Tibial artery (tissue), 4 donors: ENCODE data around the gene GALNT2.

Experiments used
- DNase-seq, 2 donors: peaks; one replicate each; pipeline ENCODE4 v3.0.0-alpha.2; 2019
- H3K27ac ChIP-seq, 2 donors: fragments of 200-600 bp; sonication (generic) in 1 of 2; 1 replicate in 1 of 2; 2 replicates in 1 of 2; pipeline ENCODE4 v1.5.1; 2018 to 2019; ENCODE audit warnings: mild to moderate bottlenecking in 1 of 2
- H3K27me3 ChIP-seq, 2 donors: fragments of 200-600 bp; sonication (generic) in 1 of 2; one replicate each; pipeline versions ENCODE4 v1.5.1 to v1.6.0; 2016 to 2019
- H3K36me3 ChIP-seq, 3 donors: fragments of 200-600 bp; sonication (generic) in 2 of 3; one replicate each; pipeline ENCODE4 v1.5.1; 2016 to 2019; ENCODE audit warnings: mild to moderate bottlenecking in 2 of 3
- H3K4me1 ChIP-seq, 4 donors: fragments of 200-600 bp; sonication (generic) in 2 of 4; 1 replicate in 3 of 4; 2 replicates in 1 of 4; pipeline ENCODE4 v1.5.1; 2016 to 2019
- H3K4me3 ChIP-seq, 2 donors: fragments of 200-600 bp; sonication (generic) in 1 of 2; 1 replicate in 1 of 2; 2 replicates in 1 of 2; pipeline ENCODE4 v1.5.1; 2018 to 2019; ENCODE audit warnings: mild to moderate bottlenecking in 2 of 2
- H3K9me3 ChIP-seq, 3 donors: fragments of 200-600 bp; sonication (generic) in 1 of 3; one replicate each; pipeline ENCODE4 v1.5.1; 2016 to 2019
- intact Hi-C: fragments of 100-400 bp; cut with DNase I; formaldehyde crosslinking; loops from one replicate; pipeline ENCODE4 v1.15.0; 2023; ENCODE audit warnings: low total_unique reads
- TF ChIP-seq, protein P1 (sequence below), 2 experiments: fragments of 200-600 bp in 1 of 2; fragments of 450-650 bp in 1 of 2; IDR thresholded peaks; one replicate each; pipeline ENCODE4 v1.5.1; 2017 to 2019; ENCODE audit warnings: antibody characterized with exemption in 2 of 2, mild to moderate bottlenecking in 1 of 2, moderate library complexity in 1 of 2

Gene GALNT2

DNA sequence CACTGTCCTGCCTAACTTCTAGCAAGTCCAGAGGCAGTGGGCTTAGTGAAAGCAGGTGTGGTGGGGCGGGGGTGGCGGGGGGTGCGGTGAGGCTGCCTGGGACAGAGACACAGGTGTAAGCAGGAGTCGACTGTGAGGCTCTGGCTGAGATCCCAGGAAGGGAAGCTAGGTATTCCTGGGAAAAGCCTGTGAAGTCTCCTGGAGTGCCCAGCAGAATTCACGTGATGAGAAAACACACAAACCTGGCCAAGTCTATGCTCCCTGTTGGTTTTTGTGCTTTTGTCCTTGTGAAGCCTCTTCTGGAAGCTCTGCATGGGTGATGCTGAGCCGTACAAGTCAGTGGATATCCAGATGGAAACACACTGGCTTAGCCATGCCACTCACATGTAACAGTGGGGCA is 5.3 kb downstream of the GALNT2 start:
- peaks cover 0 to 81% (median 48%) of the 10 kb centered on the region in 4 donors for H3K4me1 ChIP-seq
- TF ChIP-seq, protein P1, sequence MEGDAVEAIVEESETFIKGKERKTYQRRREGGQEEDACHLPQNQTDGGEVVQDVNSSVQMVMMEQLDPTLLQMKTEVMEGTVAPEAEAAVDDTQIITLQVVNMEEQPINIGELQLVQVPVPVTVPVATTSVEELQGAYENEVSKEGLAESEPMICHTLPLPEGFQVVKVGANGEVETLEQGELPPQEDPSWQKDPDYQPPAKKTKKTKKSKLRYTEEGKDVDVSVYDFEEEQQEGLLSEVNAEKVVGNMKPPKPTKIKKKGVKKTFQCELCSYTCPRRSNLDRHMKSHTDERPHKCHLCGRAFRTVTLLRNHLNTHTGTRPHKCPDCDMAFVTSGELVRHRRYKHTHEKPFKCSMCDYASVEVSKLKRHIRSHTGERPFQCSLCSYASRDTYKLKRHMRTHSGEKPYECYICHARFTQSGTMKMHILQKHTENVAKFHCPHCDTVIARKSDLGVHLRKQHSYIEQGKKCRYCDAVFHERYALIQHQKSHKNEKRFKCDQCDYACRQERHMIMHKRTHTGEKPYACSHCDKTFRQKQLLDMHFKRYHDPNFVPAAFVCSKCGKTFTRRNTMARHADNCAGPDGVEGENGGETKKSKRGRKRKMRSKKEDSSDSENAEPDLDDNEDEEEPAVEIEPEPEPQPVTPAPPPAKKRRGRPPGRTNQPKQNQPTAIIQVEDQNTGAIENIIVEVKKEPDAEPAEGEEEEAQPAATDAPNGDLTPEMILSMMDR (IDR thresholded peaks at IDR 0.05), result no peak
- intact Hi-C loops, result loop anchor here (10.0 kb wide), 1 partner anchor 407 kb away; no protein-coding TSS in a partner anchor

DNA sequence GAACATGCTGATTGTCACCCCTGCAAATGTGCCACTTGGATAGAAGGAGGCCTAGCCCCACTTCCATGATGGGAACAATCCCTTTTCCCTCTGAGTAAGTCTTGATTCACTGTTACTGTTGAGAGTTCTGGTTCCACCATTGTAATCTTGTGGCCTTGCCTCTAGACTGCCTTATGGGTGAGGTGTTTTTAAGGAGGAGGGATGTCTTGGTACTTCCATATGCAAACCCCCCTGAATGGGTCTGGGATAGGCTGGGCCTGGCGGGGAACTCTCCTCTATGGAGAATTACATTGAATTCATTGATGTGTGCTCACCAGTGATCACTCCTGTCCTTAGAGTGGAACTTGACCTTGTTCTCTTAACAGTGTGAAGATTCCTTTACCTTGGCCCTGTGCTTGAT is 5.8 kb downstream of the GALNT2 start:
- TF ChIP-seq, protein P1 (IDR thresholded peaks at IDR 0.05), result no peak
- Histone ChIP-seq H3K4me1 (peaks cover 0 to 85% (median 49%) of the 10 kb centered on the region in 4 donors), H3K9me3 (no peaks in the 10 kb centered on the region), H3K36me3 (no peaks in the 10 kb centered on the region), H3K27me3 (no peaks in the 10 kb centered on the region), H3K4me3 (no peak overlapping the region), H3K27ac (peak overlapping the region; percentile 35 to 69)
- DNase-seq, result no peak
- intact Hi-C loops, result loop anchor here (10.0 kb wide), 1 partner anchor 408 kb away; no protein-coding TSS in a partner anchor

More for the DNA sequence above, 5.3 kb downstream of the GALNT2 start:
- Histone ChIP-seq H3K4me3 (no peak overlapping the region), H3K9me3 (no peaks in the 10 kb centered on the region), H3K36me3 (no peaks in the 10 kb centered on the region), H3K27me3 (no peaks in the 10 kb centered on the region), H3K27ac (no peak overlapping the region)
- DNase-seq, result no peak

DNA sequence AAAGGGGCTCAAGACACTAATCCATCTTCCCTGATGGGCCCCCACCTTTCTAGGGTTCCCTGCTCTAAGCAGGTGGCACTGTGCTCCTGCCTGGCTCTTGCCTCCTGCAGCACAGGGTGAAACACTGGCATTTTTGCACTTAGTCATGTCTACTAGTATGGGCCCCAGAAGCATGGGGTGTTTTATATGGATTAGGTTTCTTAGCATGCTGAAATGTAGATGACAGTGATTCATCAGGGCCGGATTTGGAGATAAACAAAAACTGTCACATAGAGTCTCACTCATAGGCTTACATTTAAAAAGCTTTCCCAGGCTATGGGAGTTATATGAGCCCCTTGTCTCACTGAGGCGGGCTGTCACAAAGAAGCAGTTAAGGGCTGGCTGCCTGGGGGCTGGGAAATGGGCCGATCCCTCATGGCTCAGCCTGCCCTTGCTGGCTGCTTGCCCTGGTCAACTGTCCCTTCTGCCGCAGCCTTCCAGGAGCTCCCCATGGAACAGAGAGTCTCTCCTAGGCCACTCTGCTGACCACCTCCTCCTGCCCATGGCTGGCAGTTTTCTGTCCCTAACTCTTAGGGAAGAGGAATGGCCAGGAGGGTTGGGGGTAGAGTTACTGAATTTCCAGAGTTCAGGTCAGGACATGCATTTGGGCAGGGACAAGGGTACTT is 6.5 kb downstream of the GALNT2 start:
- Histone ChIP-seq H3K4me3 (no peak overlapping the region), H3K27ac (peak overlapping the region; percentile 35 to 69), H3K36me3 (no peaks in the 10 kb centered on the region), H3K9me3 (no peaks in the 10 kb centered on the region), H3K4me1 (peaks cover 0 to 88% (median 46%) of the 10 kb centered on the region in 4 donors), H3K27me3 (no peaks in the 10 kb centered on the region)
- intact Hi-C loops, result loop anchor here (10.0 kb wide), 1 partner anchor 409 kb away; no protein-coding TSS in a partner anchor
- no peak for DNase-seq
- TF ChIP-seq, protein P1 (IDR thresholded peaks at IDR 0.05), result no peak

DNA sequence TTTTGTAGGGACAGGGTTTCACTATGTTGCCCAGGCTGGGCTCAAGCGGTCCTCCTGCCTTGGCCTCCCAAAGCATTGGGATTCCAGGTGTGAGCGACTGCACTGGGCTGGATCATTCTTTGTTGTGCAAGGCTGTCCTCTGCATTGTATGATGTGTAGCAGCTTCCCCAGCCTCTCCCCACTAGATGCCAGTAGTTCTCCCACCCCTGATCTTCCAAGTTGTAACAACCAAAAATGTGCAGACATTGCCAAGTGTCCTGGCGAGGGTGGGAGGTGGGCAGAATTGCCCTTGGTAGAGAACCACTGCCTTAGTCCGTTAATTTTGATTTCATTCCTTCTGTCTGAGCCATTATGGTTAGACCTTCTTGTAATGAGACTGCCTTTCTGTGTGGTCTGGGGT is 7.2 kb downstream of the GALNT2 start:
- no peaks in the 10 kb centered on the region for H3K9me3 ChIP-seq
- H3K27me3 ChIP-seq, result no peaks in the 10 kb centered on the region
- TF ChIP-seq, protein P1 (IDR thresholded peaks at IDR 0.05), result no peak
- peaks cover 0 to 88% (median 45%) of the 10 kb centered on the region in 4 donors for H3K4me1 ChIP-seq
- no peak overlapping the region for H3K4me3 ChIP-seq
- no peak for DNase-seq
- intact Hi-C loops, result loop anchor here (10.0 kb wide), 1 partner anchor 409 kb away; no protein-coding TSS in a partner anchor
- no peaks in the 10 kb centered on the region for H3K36me3 ChIP-seq
- peak overlapping the region; percentile 35 to 69 for H3K27ac ChIP-seq

DNA sequence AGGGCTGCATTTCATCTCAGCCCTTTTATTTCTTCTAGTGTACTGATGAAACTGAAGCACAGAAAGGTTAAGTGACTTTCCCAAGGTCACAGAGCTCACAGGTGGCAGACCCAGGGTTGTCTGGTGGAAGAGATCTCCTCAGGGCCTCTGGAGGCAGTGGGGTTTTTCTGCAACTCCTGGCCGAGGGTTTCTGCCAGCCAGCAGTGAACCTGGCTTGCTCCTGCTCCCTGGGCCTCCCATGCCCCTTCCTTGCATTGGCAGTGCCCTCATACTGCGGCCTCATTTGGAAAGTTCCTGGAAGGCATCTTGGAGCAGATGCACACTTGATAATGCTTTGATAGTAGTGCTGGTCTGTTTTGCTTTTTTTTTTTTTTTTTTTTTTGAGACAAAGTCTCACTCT is 7.7 kb downstream of the GALNT2 start:
- intact Hi-C loops, result loop anchor here (5.0 to 10.0 kb wide), 2 partner anchors 138 to 410 kb away; no protein-coding TSS in a partner anchor
- no peak for DNase-seq
- Histone ChIP-seq H3K4me1 (peaks cover 0 to 88% (median 47%) of the 10 kb centered on the region in 4 donors), H3K9me3 (no peaks in the 10 kb centered on the region), H3K4me3 (no peak overlapping the region), H3K27ac (peak overlapping the region in 1 of 2 donors; percentile 69), H3K27me3 (no peaks in the 10 kb centered on the region), H3K36me3 (no peaks in the 10 kb centered on the region)
- TF ChIP-seq, protein P1 (IDR thresholded peaks at IDR 0.05), result no peak
